Osteocyte (in vitro differentiated cells): ENCODE results near the gene MYMK. TPM values are rescaled to one million over a fixed set of nuclear protein-coding genes. Genes with fewer than 3 reads are reported as not detected.

Source experiments
- DNase-seq: peaks from one replicate; pipeline ENCODE4 v3.0.0; 2021; ENCODE audit warnings: mixed read lengths; ENCODE audit not compliant: unreplicated experiment; ENCODE audit errors: extremely low spot score
- H3K27ac Mint-ChIP-seq: one replicate; pipeline ENCODE4 v1.8.0; 2021; ENCODE audit warnings: mild to moderate bottlenecking, mixed read lengths; ENCODE audit not compliant: unreplicated experiment
- H3K27me3 Mint-ChIP-seq: one replicate; pipeline ENCODE4 v1.8.0; 2021; ENCODE audit warnings: mixed read lengths; ENCODE audit not compliant: unreplicated experiment
- H3K36me3 Mint-ChIP-seq: one replicate; pipeline ENCODE4 v1.8.0; 2021; ENCODE audit warnings: mixed read lengths; ENCODE audit not compliant: unreplicated experiment
- H3K4me1 Mint-ChIP-seq: one replicate; pipeline ENCODE4 v1.8.0; 2021; ENCODE audit warnings: mixed read lengths; ENCODE audit not compliant: unreplicated experiment
- H3K4me3 Mint-ChIP-seq: one replicate; pipeline ENCODE4 v1.8.0; 2021; ENCODE audit warnings: mild to moderate bottlenecking, moderate library complexity, mixed read lengths; ENCODE audit not compliant: unreplicated experiment
- H3K9me3 Mint-ChIP-seq: one replicate; pipeline ENCODE4 v1.8.0; 2021; ENCODE audit warnings: mixed read lengths; ENCODE audit not compliant: unreplicated experiment
- CTCF ChIP-seq: fragments of 200-600 bp; sonication (generic); IDR thresholded peaks from 2 replicates; pipeline ENCODE4 v1.5.0; 2021; ENCODE audit warnings: antibody characterized with exemption, mild to moderate bottlenecking, moderate library complexity
- long read RNA-seq: library from polyadenylated mRNA; unstranded; transcript quantifications from one replicate; pipeline ENCODE4 v2.0.0, GENCODE V29; 2021
- total RNA-seq: library from RNA; stranded (reverse); gene quantifications from 2 replicates; pipeline ENCODE4 v1.2.1, GENCODE V29; 2021

The MYMK gene
- total RNA-seq = not detected in 2 replicates
- long read RNA-seq = 0 reads

- H3K27me3 Mint-ChIP-seq = no peaks in the 10 kb centered on the region
- H3K27ac Mint-ChIP-seq = no peak within 1 kb of the TSS
- no peaks in the 10 kb centered on the region for H3K9me3 Mint-ChIP-seq
- peaks cover 22% of the 10 kb centered on the region for H3K4me1 Mint-ChIP-seq
- no peak for TF ChIP-seq CTCF
- no peak for DNase-seq
- H3K4me3 Mint-ChIP-seq = no peak within 1 kb of the TSS
- H3K36me3 Mint-ChIP-seq = no peaks in the 10 kb centered on the region
Measured at GRCh38 chr9:133524679-133525228, at the start of gene MYMK. Gene MYMK (minus strand): TSS chr9:133524959. CDS start chr9:133524844, 115 bp downstream.

- no peaks in the 10 kb centered on the region for H3K9me3 Mint-ChIP-seq
- peaks cover 31% of the 10 kb centered on the region for H3K27me3 Mint-ChIP-seq
- peaks cover 10% of the 10 kb centered on the region for H3K4me1 Mint-ChIP-seq
- no peak overlapping the region for H3K27ac Mint-ChIP-seq
- no peak overlapping the region for H3K4me3 Mint-ChIP-seq
- no peak for DNase-seq
- H3K36me3 Mint-ChIP-seq = no peaks in the 10 kb centered on the region
- TF ChIP-seq CTCF = no peak
Measured at GRCh38 chr9:133573791-133574515, 49.2 kb upstream of the MYMK start.

GRCh38 chr9:133572821-133573361 lies 48.1 kb upstream of the MYMK start:
- no peak for TF ChIP-seq CTCF
- no peak overlapping the region for H3K27ac Mint-ChIP-seq
- H3K36me3 Mint-ChIP-seq = no peaks in the 10 kb centered on the region
- H3K27me3 Mint-ChIP-seq = peaks cover 29% of the 10 kb centered on the region
- no peaks in the 10 kb centered on the region for H3K9me3 Mint-ChIP-seq
- no peak for DNase-seq
- H3K4me1 Mint-ChIP-seq = peaks cover 10% of the 10 kb centered on the region
- no peak overlapping the region for H3K4me3 Mint-ChIP-seq

GRCh38 chr9:133571896-133572595 lies 47.3 kb upstream of the MYMK start:
- no peak overlapping the region for H3K4me3 Mint-ChIP-seq
- H3K36me3 Mint-ChIP-seq = no peaks in the 10 kb centered on the region

More at GRCh38 chr9:133571896-133572595, 47.3 kb upstream of the MYMK start:
- DNase-seq = no peak
- TF ChIP-seq CTCF = no peak
- H3K4me1 Mint-ChIP-seq = peaks cover 10% of the 10 kb centered on the region
- peaks cover 29% of the 10 kb centered on the region for H3K27me3 Mint-ChIP-seq
- H3K9me3 Mint-ChIP-seq = no peaks in the 10 kb centered on the region
- H3K27ac Mint-ChIP-seq = no peak overlapping the region
